ENCODE results near the gene DEFB124.

Gene DEFB124

GRCh38 chr20:31489152-31489551, 14.2 kb upstream of the DEFB124 start:
- 100% methylated on average over 2 of the region's 3 CpGs for WGBS (ENCODE audit: insufficient coverage)
- Histone ChIP-seq H3K4me1 (ENCODE audit: control extremely low read depth in 1 of 4, control insufficient read depth in 4 of 4, insufficient read depth in 4 of 4, low read length in 3 of 4) (peaks cover 0 to 31% (median 9%) of the 10 kb centered on the region in 4 experiments), H3K9me3 (ENCODE audit: control extremely low read depth in 1 of 5, control insufficient read depth in 4 of 5, insufficient read depth in 2 of 5, low read depth in 1 of 5, low read length in 4 of 5) (peaks cover 0 to 4% (median 0%) of the 10 kb centered on the region in 5 experiments), H3K36me3 (ENCODE audit: control insufficient read depth in 4 of 4, insufficient read depth in 4 of 4, low read length in 3 of 4) (no peaks in the 10 kb centered on the region), H3K4me3 (ENCODE audit: control insufficient read depth in 1 of 7, extremely low read depth in 1 of 7, insufficient read depth in 4 of 7, low read depth in 2 of 7, low read length in 6 of 7) (no peak overlapping the region), H3K27me3 (replicated peaks in 2 of 5; ENCODE audit: control insufficient read depth in 4 of 5, insufficient read depth in 5 of 5, low read length in 4 of 5) (peaks cover 0 to 15% (median 0%) of the 10 kb centered on the region in 5 experiments), H3K27ac (ENCODE audit: insufficient read depth in 1 of 2, low read depth in 1 of 2, low read length in 2 of 2, poor library complexity in 1 of 2, severe bottlenecking in 2 of 2) (no peak overlapping the region)
- DNase-seq, result no peak
- ChIA-PET POLR2A (no interaction called here), CTCF (interaction anchor here (0.9 to 13.7 kb wide), 4 partner anchors 13 to 30 kb away, joined by 3 to 99 read pairs (median 6); no protein-coding TSS in a partner anchor)

GRCh38 chr20:31488115-31488514, 13.2 kb upstream of the DEFB124 start:
- Histone ChIP-seq H3K27me3 (replicated peaks in 2 of 5; ENCODE audit: control insufficient read depth in 4 of 5, insufficient read depth in 5 of 5, low read length in 4 of 5) (peaks cover 0 to 18% (median 0%) of the 10 kb centered on the region in 5 experiments), H3K4me1 (ENCODE audit: control extremely low read depth in 1 of 4, control insufficient read depth in 4 of 4, insufficient read depth in 4 of 4, low read length in 3 of 4) (peaks cover 0 to 31% (median 9%) of the 10 kb centered on the region in 4 experiments), H3K27ac (ENCODE audit: insufficient read depth in 1 of 2, low read depth in 1 of 2, low read length in 2 of 2, poor library complexity in 1 of 2, severe bottlenecking in 2 of 2) (no peak overlapping the region), H3K9me3 (ENCODE audit: control extremely low read depth in 1 of 5, control insufficient read depth in 4 of 5, insufficient read depth in 2 of 5, low read depth in 1 of 5, low read length in 4 of 5) (peaks cover 0 to 4% (median 0%) of the 10 kb centered on the region in 5 experiments), H3K36me3 (ENCODE audit: control insufficient read depth in 4 of 4, insufficient read depth in 4 of 4, low read length in 3 of 4) (no peaks in the 10 kb centered on the region), H3K4me3 (ENCODE audit: control insufficient read depth in 1 of 7, extremely low read depth in 1 of 7, insufficient read depth in 4 of 7, low read depth in 2 of 7, low read length in 6 of 7) (no peak overlapping the region)
- DNase-seq, result no peak
- POLR2A ChIA-PET, result no interaction called here
- 100% methylated on average over 1 of the region's 2 CpGs for WGBS (ENCODE audit: insufficient coverage)
- CTCF ChIA-PET, result interaction anchor here (0.9 to 13.7 kb wide), 4 partner anchors 8 to 29 kb away, joined by 3 to 99 read pairs (median 4); no protein-coding TSS in a partner anchor

- ChIA-PET CTCF (interaction anchor here (1.0 to 13.7 kb wide), 2 partner anchors 16 to 27 kb away, joined by 3 to 99 read pairs; no protein-coding TSS in a partner anchor), POLR2A (no interaction called here)
- WGBS (ENCODE audit: insufficient coverage), result 12% methylated on average over 18 of the region's 31 CpGs
- Histone ChIP-seq H3K4me3 (ENCODE audit: control insufficient read depth in 1 of 7, extremely low read depth in 1 of 7, insufficient read depth in 4 of 7, low read depth in 2 of 7, low read length in 6 of 7) (peak overlapping the region in 3 of 7 experiments; percentile 50 to 63 (median 51)), H3K27ac (ENCODE audit: insufficient read depth in 1 of 2, low read depth in 1 of 2, low read length in 2 of 2, poor library complexity in 1 of 2, severe bottlenecking in 2 of 2) (no peak overlapping the region), H3K4me1 (ENCODE audit: control extremely low read depth in 1 of 4, control insufficient read depth in 4 of 4, insufficient read depth in 4 of 4, low read length in 3 of 4) (peaks cover 0 to 31% (median 9%) of the 10 kb centered on the region in 4 experiments), H3K9me3 (ENCODE audit: control extremely low read depth in 1 of 5, control insufficient read depth in 4 of 5, insufficient read depth in 2 of 5, low read depth in 1 of 5, low read length in 4 of 5) (peaks cover 0 to 4% (median 0%) of the 10 kb centered on the region in 5 experiments), H3K36me3 (ENCODE audit: control insufficient read depth in 4 of 4, insufficient read depth in 4 of 4, low read length in 3 of 4) (no peaks in the 10 kb centered on the region), H3K27me3 (replicated peaks in 2 of 5; ENCODE audit: control insufficient read depth in 4 of 5, insufficient read depth in 5 of 5, low read length in 4 of 5) (peaks cover 0 to 18% (median 0%) of the 10 kb centered on the region in 5 experiments)
- peak in 2 of 3 donors; percentile 37 to 44 for DNase-seq
Measured at GRCh38 chr20:31485450-31486339, 10.8 kb upstream of the DEFB124 start.

DNA sequence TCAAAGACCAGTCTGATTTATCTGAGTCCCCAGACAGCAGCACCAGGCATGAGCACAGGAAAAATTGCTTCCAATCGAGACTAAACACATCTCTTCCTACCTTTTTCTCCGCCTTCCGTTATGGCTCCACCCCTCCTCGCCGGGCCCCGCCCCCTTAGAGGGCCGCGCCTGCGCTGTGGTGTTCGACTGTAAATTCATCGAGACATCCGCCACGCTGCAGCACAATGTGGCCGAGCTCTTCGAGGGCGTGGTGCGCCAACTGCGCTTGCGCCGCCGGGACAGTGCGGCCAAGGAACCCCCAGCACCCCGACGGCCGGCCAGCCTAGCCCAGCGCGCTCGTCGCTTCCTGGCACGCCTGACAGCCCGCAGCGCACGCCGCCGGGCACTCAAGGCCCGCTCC, 9.1 kb upstream of the DEFB124 start:
- Histone ChIP-seq H3K4me1 (ENCODE audit: control extremely low read depth in 1 of 4, control insufficient read depth in 4 of 4, insufficient read depth in 4 of 4, low read length in 3 of 4) (peaks cover 0 to 31% (median 9%) of the 10 kb centered on the region in 4 experiments), H3K9me3 (ENCODE audit: control extremely low read depth in 1 of 5, control insufficient read depth in 4 of 5, insufficient read depth in 2 of 5, low read depth in 1 of 5, low read length in 4 of 5) (peaks cover 0 to 4% (median 0%) of the 10 kb centered on the region in 5 experiments), H3K27me3 (replicated peaks in 2 of 5; ENCODE audit: control insufficient read depth in 4 of 5, insufficient read depth in 5 of 5, low read length in 4 of 5) (peaks cover 0 to 18% (median 0%) of the 10 kb centered on the region in 5 experiments), H3K4me3 (ENCODE audit: control insufficient read depth in 1 of 7, extremely low read depth in 1 of 7, insufficient read depth in 4 of 7, low read depth in 2 of 7, low read length in 6 of 7) (no peak overlapping the region), H3K36me3 (ENCODE audit: control insufficient read depth in 4 of 4, insufficient read depth in 4 of 4, low read length in 3 of 4) (no peaks in the 10 kb centered on the region), H3K27ac (ENCODE audit: insufficient read depth in 1 of 2, low read depth in 1 of 2, low read length in 2 of 2, poor library complexity in 1 of 2, severe bottlenecking in 2 of 2) (no peak overlapping the region)
- WGBS (ENCODE audit: insufficient coverage), result 71% methylated on average over 36 of the region's 36 CpGs
- DNase-seq, result peak in 2 of 3 donors; percentile 32 to 51
- ChIA-PET POLR2A (no interaction called here), CTCF (interaction anchor here (13.7 kb wide), 1 partner anchor 18 kb away, joined by 99 read pairs; no protein-coding TSS in a partner anchor)

- Histone ChIP-seq H3K27ac (ENCODE audit: insufficient read depth in 1 of 2, low read depth in 1 of 2, low read length in 2 of 2, poor library complexity in 1 of 2, severe bottlenecking in 2 of 2) (no peak overlapping the region), H3K9me3 (ENCODE audit: control extremely low read depth in 1 of 5, control insufficient read depth in 4 of 5, insufficient read depth in 2 of 5, low read depth in 1 of 5, low read length in 4 of 5) (no peaks in the 10 kb centered on the region), H3K36me3 (ENCODE audit: control insufficient read depth in 4 of 4, insufficient read depth in 4 of 4, low read length in 3 of 4) (no peaks in the 10 kb centered on the region), H3K4me1 (ENCODE audit: control extremely low read depth in 1 of 4, control insufficient read depth in 4 of 4, insufficient read depth in 4 of 4, low read length in 3 of 4) (peaks cover 0 to 15% (median 7%) of the 10 kb centered on the region in 4 experiments), H3K27me3 (replicated peaks in 2 of 5; ENCODE audit: control insufficient read depth in 4 of 5, insufficient read depth in 5 of 5, low read length in 4 of 5) (peaks cover 0 to 39% (median 19%) of the 10 kb centered on the region in 5 experiments), H3K4me3 (ENCODE audit: control insufficient read depth in 1 of 7, extremely low read depth in 1 of 7, insufficient read depth in 4 of 7, low read depth in 2 of 7, low read length in 6 of 7) (no peak overlapping the region)
- ChIA-PET POLR2A (no interaction called here), CTCF (interaction anchor here (0.6 to 3.2 kb wide), 4 partner anchors 17 to 25 kb away, joined by 3 to 21 read pairs (median 7); no protein-coding TSS in a partner anchor)
- DNase-seq, result no peak
- WGBS (ENCODE audit: insufficient coverage), result 90% methylated on average over 5 of the region's 6 CpGs
Measured at GRCh38 chr20:31476643-31477215, 1.8 kb upstream of the DEFB124 start.

GRCh38 chr20:31476294-31476585, 1.3 kb upstream of the DEFB124 start:
- Histone ChIP-seq H3K27me3 (replicated peaks in 2 of 5; ENCODE audit: control insufficient read depth in 4 of 5, insufficient read depth in 5 of 5, low read length in 4 of 5) (peaks cover 0 to 39% (median 19%) of the 10 kb centered on the region in 5 experiments), H3K36me3 (ENCODE audit: control insufficient read depth in 4 of 4, insufficient read depth in 4 of 4, low read length in 3 of 4) (no peaks in the 10 kb centered on the region), H3K4me3 (ENCODE audit: control insufficient read depth in 1 of 7, extremely low read depth in 1 of 7, insufficient read depth in 4 of 7, low read depth in 2 of 7, low read length in 6 of 7) (no peak overlapping the region), H3K27ac (ENCODE audit: insufficient read depth in 1 of 2, low read depth in 1 of 2, low read length in 2 of 2, poor library complexity in 1 of 2, severe bottlenecking in 2 of 2) (no peak overlapping the region), H3K4me1 (ENCODE audit: control extremely low read depth in 1 of 4, control insufficient read depth in 4 of 4, insufficient read depth in 4 of 4, low read length in 3 of 4) (peaks cover 0 to 15% (median 7%) of the 10 kb centered on the region in 4 experiments), H3K9me3 (ENCODE audit: control extremely low read depth in 1 of 5, control insufficient read depth in 4 of 5, insufficient read depth in 2 of 5, low read depth in 1 of 5, low read length in 4 of 5) (no peaks in the 10 kb centered on the region)
- 88% methylated on average over 3 of the region's 6 CpGs for WGBS (ENCODE audit: insufficient coverage)
- DNase-seq, result no peak
- ChIA-PET POLR2A (no interaction called here), CTCF (interaction anchor here (3.1 kb wide), 1 partner anchor 26 kb away, joined by 21 read pairs; no protein-coding TSS in a partner anchor)

Data from common myeloid progenitor, CD34-positive (primary cell).